DND-41 (cell line): ENCODE data around the gene BTNL9.
"Not testable (repeated sequence)": the region's sequence is repeated elsewhere in the genome, so short reads cannot be mapped to it uniquely, and the experiment has no call there.

Experiments
- ATAC-seq: fragments of 200-7000 bp; cut with Tn5 transposase; 3 replicates; pipeline ENCODE4 v1.9.1; 2021; ENCODE audit warnings: low read depth; ENCODE audit not compliant: insufficient read depth
- DNase-seq: peaks from one replicate; pipeline ENCODE4 v3.0.0-alpha.2; 2020
- H2AFZ ChIP-seq: 2 replicates; pipeline ENCODE4 v1.6.0; 2012; ENCODE audit warnings: low read depth, low read length
- H3K27ac ChIP-seq: 2 replicates; pipeline ENCODE4 v1.5.1; 2012; ENCODE audit warnings: low read length, inconsistent platforms
- H3K27me3 ChIP-seq: fragments of 200-600 bp; sonication (generic); 2 replicates; pipeline ENCODE4 v1.6.0; 2012; ENCODE audit warnings: low read length, mild to moderate bottlenecking, inconsistent platforms; ENCODE audit not compliant: insufficient read depth, poor library complexity
- H3K36me3 ChIP-seq: 2 replicates; pipeline ENCODE4 v1.5.1; 2012; ENCODE audit warnings: low read length, inconsistent platforms; ENCODE audit not compliant: insufficient read depth
- H3K4me1 ChIP-seq: 2 replicates; pipeline ENCODE4 v1.5.1; 2012; ENCODE audit warnings: mild to moderate bottlenecking, low read length; ENCODE audit not compliant: insufficient read depth
- H3K4me2 ChIP-seq: 2 replicates; pipeline ENCODE4 v1.6.0; 2012; ENCODE audit warnings: mild to moderate bottlenecking, moderate library complexity, low read length, inconsistent platforms; ENCODE audit not compliant: insufficient read depth
- H3K4me3 ChIP-seq, 2 experiments: fragments of 200-600 bp in 1 of 2; shearing (Covaris generic) in 1 of 2; 2 replicates each; pipeline ENCODE4 v1.5.1; 2012 to 2016; ENCODE audit warnings: inconsistent platforms in 2 of 2, low read length in 2 of 2, mild to moderate bottlenecking in 2 of 2, low read depth in 1 of 2, moderate library complexity in 1 of 2
- H3K79me2 ChIP-seq: 2 replicates; pipeline ENCODE4 v1.6.0; 2012; ENCODE audit warnings: low read length, inconsistent platforms; ENCODE audit not compliant: insufficient read depth
- H3K9ac ChIP-seq: 2 replicates; pipeline ENCODE4 v1.6.0; 2012; ENCODE audit warnings: low read depth, mild to moderate bottlenecking, inconsistent platforms, low read length, moderate library complexity
- H3K9me3 ChIP-seq: 2 replicates; pipeline ENCODE4 v1.5.1; 2012; ENCODE audit warnings: low read length, moderate library complexity, mild to moderate bottlenecking, inconsistent platforms; ENCODE audit not compliant: insufficient read depth, severe bottlenecking
- H4K20me1 ChIP-seq: 2 replicates; pipeline ENCODE4 v1.6.0; 2012; ENCODE audit warnings: low read length; ENCODE audit not compliant: insufficient read depth
- EZH2 ChIP-seq: IDR thresholded peaks from 3 replicates; pipeline ENCODE4 v1.6.1; 2012; ENCODE audit warnings: borderline replicate concordance, low read depth, mild to moderate bottlenecking, moderate library complexity, low read length, inconsistent platforms; ENCODE audit not compliant: severe bottlenecking
- TF ChIP-seq, protein P1 (sequence below): IDR thresholded peaks from 2 replicates; pipeline ENCODE4 v1.5.1; 2012; ENCODE audit warnings: borderline replicate concordance, low read length, moderate library complexity, mild to moderate bottlenecking; ENCODE audit not compliant: poor library complexity, severe bottlenecking; ENCODE audit errors: extremely low read depth

Gene BTNL9

GRCh38 chr5:181098762-181099601, 58.9 kb downstream of the BTNL9 start:
- Histone ChIP-seq H3K36me3 (no peaks in the 10 kb centered on the region), H3K27me3 (no peaks in the 10 kb centered on the region), H3K4me3 (no peak overlapping the region), H3K9ac (no peak overlapping the region), H3K27ac (no peak overlapping the region), H2AFZ (no peak overlapping the region), H3K4me1 (no peaks in the 10 kb centered on the region), H4K20me1 (no peaks in the 10 kb centered on the region), H3K4me2 (no peak overlapping the region), H3K79me2 (no peaks in the 10 kb centered on the region), H3K9me3 (no peaks in the 10 kb centered on the region)
- DNase-seq = no peak
- TF ChIP-seq EZH2 = no peak
- TF ChIP-seq, protein P1, sequence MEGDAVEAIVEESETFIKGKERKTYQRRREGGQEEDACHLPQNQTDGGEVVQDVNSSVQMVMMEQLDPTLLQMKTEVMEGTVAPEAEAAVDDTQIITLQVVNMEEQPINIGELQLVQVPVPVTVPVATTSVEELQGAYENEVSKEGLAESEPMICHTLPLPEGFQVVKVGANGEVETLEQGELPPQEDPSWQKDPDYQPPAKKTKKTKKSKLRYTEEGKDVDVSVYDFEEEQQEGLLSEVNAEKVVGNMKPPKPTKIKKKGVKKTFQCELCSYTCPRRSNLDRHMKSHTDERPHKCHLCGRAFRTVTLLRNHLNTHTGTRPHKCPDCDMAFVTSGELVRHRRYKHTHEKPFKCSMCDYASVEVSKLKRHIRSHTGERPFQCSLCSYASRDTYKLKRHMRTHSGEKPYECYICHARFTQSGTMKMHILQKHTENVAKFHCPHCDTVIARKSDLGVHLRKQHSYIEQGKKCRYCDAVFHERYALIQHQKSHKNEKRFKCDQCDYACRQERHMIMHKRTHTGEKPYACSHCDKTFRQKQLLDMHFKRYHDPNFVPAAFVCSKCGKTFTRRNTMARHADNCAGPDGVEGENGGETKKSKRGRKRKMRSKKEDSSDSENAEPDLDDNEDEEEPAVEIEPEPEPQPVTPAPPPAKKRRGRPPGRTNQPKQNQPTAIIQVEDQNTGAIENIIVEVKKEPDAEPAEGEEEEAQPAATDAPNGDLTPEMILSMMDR = no peak
- no peak for ATAC-seq

- no peak for ATAC-seq
These were observed 59.6 kb downstream of the BTNL9 start for GRCh38 chr5:181099602-181100086.

DNA sequence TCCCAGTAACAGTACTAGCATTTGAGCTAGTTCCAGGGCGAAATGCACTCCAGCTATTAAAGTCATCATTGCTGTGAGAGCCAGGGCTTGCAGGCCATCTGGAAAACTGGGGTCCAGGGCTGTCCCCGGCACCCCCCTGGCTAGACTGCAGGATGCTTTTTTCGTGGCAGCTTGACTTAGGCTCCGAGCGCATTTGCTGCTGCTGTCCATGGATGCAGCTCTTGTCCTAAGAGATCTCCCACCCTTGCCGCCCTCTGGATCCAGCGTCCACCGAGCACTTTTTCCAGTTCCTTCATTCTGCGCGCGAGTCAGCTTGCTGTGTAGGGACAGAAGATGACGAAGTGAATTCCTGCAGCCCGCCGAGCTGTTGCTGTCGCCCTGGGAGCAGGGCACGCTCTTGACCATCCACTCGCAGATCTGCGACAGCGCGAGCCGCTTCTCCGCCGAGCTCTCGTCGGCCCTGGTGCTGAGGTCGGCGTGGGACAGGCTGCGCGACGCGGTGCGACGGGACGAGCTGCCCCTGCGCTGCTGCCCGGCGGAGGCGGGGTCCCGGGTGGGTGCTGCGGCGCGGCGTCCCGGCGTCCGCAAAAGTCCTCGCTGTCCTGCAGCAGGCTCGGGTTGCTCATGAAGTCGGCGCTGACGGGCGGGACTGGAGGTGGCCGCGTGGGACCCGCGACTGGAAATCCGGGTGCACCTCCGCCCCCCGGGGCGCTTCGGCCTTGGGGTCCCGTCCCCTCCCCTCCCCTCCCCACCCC, 60.2 kb downstream of the BTNL9 start:
- Histone ChIP-seq H3K4me2 (no peak overlapping the region), H3K27me3 (no peaks in the 10 kb centered on the region), H2AFZ (no peak overlapping the region), H3K4me3 (no peak overlapping the region), H3K4me1 (no peaks in the 10 kb centered on the region), H3K9ac (no peak overlapping the region), H3K27ac (no peak overlapping the region), H3K36me3 (no peaks in the 10 kb centered on the region), H4K20me1 (no peaks in the 10 kb centered on the region), H3K79me2 (no peaks in the 10 kb centered on the region), H3K9me3 (no peaks in the 10 kb centered on the region)
- no peak for DNase-seq
- TF ChIP-seq EZH2 = no peak
- TF ChIP-seq, protein P1 = no peak
- ATAC-seq = no peak

More at GRCh38 chr5:181099602-181100086, 59.6 kb downstream of the BTNL9 start:
- no peak overlapping the region for H3K4me3 ChIP-seq
- no peak overlapping the region for H3K9ac ChIP-seq
- no peaks in the 10 kb centered on the region for H4K20me1 ChIP-seq
- no peaks in the 10 kb centered on the region for H3K4me1 ChIP-seq
- no peaks in the 10 kb centered on the region for H3K36me3 ChIP-seq
- no peaks in the 10 kb centered on the region for H3K9me3 ChIP-seq
- no peaks in the 10 kb centered on the region for H3K79me2 ChIP-seq
- H2AFZ ChIP-seq = no peak overlapping the region
- no peak overlapping the region for H3K27ac ChIP-seq
- no peaks in the 10 kb centered on the region for H3K27me3 ChIP-seq
- no peak for TF ChIP-seq EZH2
- TF ChIP-seq, protein P1 = no peak
- H3K4me2 ChIP-seq = no peak overlapping the region
- DNase-seq = no peak

- H3K4me3 ChIP-seq, H3K36me3 ChIP-seq, ATAC-seq: not testable (repeated sequence)
These were observed 61.1 kb downstream of the BTNL9 start for GRCh38 chr5:181101030-181101641.

GRCh38 chr5:181101930-181102674, 62.0 kb downstream of the BTNL9 start:
- H4K20me1 ChIP-seq = not testable (repeated sequence)

More at GRCh38 chr5:181101030-181101641, 61.1 kb downstream of the BTNL9 start:
- H3K79me2 ChIP-seq, H2AFZ ChIP-seq, H3K27ac ChIP-seq, DNase-seq, H4K20me1 ChIP-seq, H3K27me3 ChIP-seq, H3K4me2 ChIP-seq, H3K9me3 ChIP-seq, H3K9ac ChIP-seq, H3K4me1 ChIP-seq: not testable (repeated sequence)

More at GRCh38 chr5:181101930-181102674, 62.0 kb downstream of the BTNL9 start:
- H3K27me3 ChIP-seq, H3K4me2 ChIP-seq, H3K27ac ChIP-seq, H3K4me3 ChIP-seq, DNase-seq, H2AFZ ChIP-seq, H3K36me3 ChIP-seq, H3K9me3 ChIP-seq, ATAC-seq, H3K4me1 ChIP-seq, H3K9ac ChIP-seq, H3K79me2 ChIP-seq: not testable (repeated sequence)
